ENCODE results near the gene GPSM1.
A peak's percentile ranks its signal among the peaks of the same experiment; 100 is the strongest.

GPSM1 gene

GRCh38 chr9:136365775-136366222, 38.5 kb downstream of the GPSM1 start:
- TF ChIP-seq GABPA (IDR thresholded peaks at IDR 0.05; ENCODE audit: low read depth) (no peak), SPI1 (IDR thresholded peaks at IDR 0.05; ENCODE audit: borderline replicate concordance, low read depth) (peak; percentile 49; the same call in 1 of the 2 replicates)
- Histone ChIP-seq H3K27me3 (ENCODE audit: insufficient read depth, poor library complexity, severe bottlenecking) (no peaks in the 10 kb centered on the region), H3K27ac (replicated peaks) (peak overlapping the region; percentile 66), H3K4me3 (replicated peaks; ENCODE audit: insufficient read depth, low read length) (no peak overlapping the region)
- DNase-seq (ENCODE audit: low read depth in 1 of 2, low spot score in 1 of 2), result peak in 1 of 2 experiments; percentile 74

GRCh38 chr9:136366826-136367225, 39.5 kb downstream of the GPSM1 start:
- no peak for TF ChIP-seq GABPA (IDR thresholded peaks at IDR 0.05; ENCODE audit: low read depth)
- peak; percentile 5; the same call in 1 of the 2 replicates for TF ChIP-seq POLR2AphosphoS5 (IDR thresholded peaks at IDR 0.05; ENCODE audit: low read depth)
- Histone ChIP-seq H3K27me3 (ENCODE audit: insufficient read depth, poor library complexity, severe bottlenecking) (no peaks in the 10 kb centered on the region), H3K27ac (replicated peaks) (peak overlapping the region; percentile 66), H3K4me3 (replicated peaks; ENCODE audit: insufficient read depth, low read length) (no peak overlapping the region)
- DNase-seq (ENCODE audit: low read depth in 1 of 2, low spot score in 1 of 2), result no peak

GRCh38 chr9:136367296-136368145, 40.2 kb downstream of the GPSM1 start:
- Histone ChIP-seq H3K27me3 (ENCODE audit: insufficient read depth, poor library complexity, severe bottlenecking) (no peaks in the 10 kb centered on the region), H3K27ac (replicated peaks) (peak overlapping the region; percentile 66; the same call in 1 of the 2 replicates), H3K4me3 (replicated peaks; ENCODE audit: insufficient read depth, low read length) (no peak overlapping the region)
- DNase-seq (ENCODE audit: low read depth in 1 of 2, low spot score in 1 of 2), result no peak
- TF ChIP-seq CTCF (IDR thresholded peaks at IDR 0.05; ENCODE audit: insufficient read depth, low read length) (no peak), GABPA (IDR thresholded peaks at IDR 0.05; ENCODE audit: low read depth) (no peak), POLR2AphosphoS5 (IDR thresholded peaks at IDR 0.05; ENCODE audit: low read depth) (no peak), SPI1 (IDR thresholded peaks at IDR 0.05; ENCODE audit: borderline replicate concordance, low read depth) (no peak), REST (IDR thresholded peaks at IDR 0.05; ENCODE audit: insufficient replicate concordance, low read depth) (no peak)

- H3K27ac ChIP-seq (replicated peaks), result no peak overlapping the region
These were observed 40.9 kb downstream of the GPSM1 start for GRCh38 chr9:136368190-136368589.

More at GRCh38 chr9:136368190-136368589, 40.9 kb downstream of the GPSM1 start:
- DNase-seq (ENCODE audit: low read depth in 1 of 2, low spot score in 1 of 2), result no peak
- TF ChIP-seq POLR2AphosphoS5 (IDR thresholded peaks at IDR 0.05; ENCODE audit: low read depth) (0 out of 2 replicates have a peak, but pooled peaks have one; percentile 1), REST (IDR thresholded peaks at IDR 0.05; ENCODE audit: insufficient replicate concordance, low read depth) (no peak)
- Histone ChIP-seq H3K4me3 (replicated peaks; ENCODE audit: insufficient read depth, low read length) (no peak overlapping the region), H3K27me3 (ENCODE audit: insufficient read depth, poor library complexity, severe bottlenecking) (no peaks in the 10 kb centered on the region)

Data from HL-60 (cell line).